Effector CD8-positive, alpha-beta T cell (primary cell): ENCODE data around the gene ADIPOR1.

ENCODE experiments used
- DNase-seq: peaks from one replicate; lab custom pipeline; 2025; lab: John Stamatoyannopoulos, UW

Gene ADIPOR1

GRCh38 chr1:202972046-202972445 lies 13.9 kb upstream of the ADIPOR1 start:
- no peak for DNase-seq

- DNase-seq: no peak
Observed at GRCh38 chr1:202968895-202969295, 10.8 kb upstream of the ADIPOR1 start.

- DNase-seq: no peak
Observed at GRCh38 chr1:202968351-202968750, 10.2 kb upstream of the ADIPOR1 start.

- no peak for DNase-seq
Observed at GRCh38 chr1:202967684-202968281, 9.7 kb upstream of the ADIPOR1 start.

GRCh38 chr1:202966006-202966898 lies 8.1 kb upstream of the ADIPOR1 start:
- no peak for DNase-seq

GRCh38 chr1:202965422-202965821 lies 7.3 kb upstream of the ADIPOR1 start:
- DNase-seq: no peak

GRCh38 chr1:202964791-202965410 lies 6.8 kb upstream of the ADIPOR1 start:
- DNase-seq: no peak

- no peak for DNase-seq
Observed at GRCh38 chr1:202961220-202961880, 3.2 kb upstream of the ADIPOR1 start.

GRCh38 chr1:202959276-202959620 lies 1.1 kb upstream of the ADIPOR1 start:
- DNase-seq: no peak

GRCh38 chr1:202958544-202959275 lies 598 bp upstream of the ADIPOR1 start:
- DNase-seq: no peak

GRCh38 chr1:202956969-202957368 lies 1.1 kb downstream of the ADIPOR1 start:
- no peak for DNase-seq

GRCh38 chr1:202954057-202954745 lies 3.9 kb downstream of the ADIPOR1 start:
- no peak for DNase-seq

GRCh38 chr1:202953392-202953791 lies 4.7 kb downstream of the ADIPOR1 start:
- no peak for DNase-seq

GRCh38 chr1:202952818-202953217 lies 5.3 kb downstream of the ADIPOR1 start:
- DNase-seq: no peak

- no peak for DNase-seq
Observed at GRCh38 chr1:202952099-202952498, 6.0 kb downstream of the ADIPOR1 start.

GRCh38 chr1:202951437-202951836 lies 6.7 kb downstream of the ADIPOR1 start:
- DNase-seq: no peak

- DNase-seq: no peak
Observed at GRCh38 chr1:202945483-202945882, 12.6 kb downstream of the ADIPOR1 start.

- DNase-seq: no peak
Observed at GRCh38 chr1:202944438-202944921, 13.6 kb downstream of the ADIPOR1 start.

GRCh38 chr1:202942426-202942825 lies 15.7 kb downstream of the ADIPOR1 start:
- DNase-seq: no peak

GRCh38 chr1:202941372-202941771 lies 16.7 kb downstream of the ADIPOR1 start:
- no peak for DNase-seq

- DNase-seq: no peak
Observed at GRCh38 chr1:202940561-202940960, 17.6 kb downstream of the ADIPOR1 start.
